Nephron (organoid): ENCODE results near the gene OR6K3.
"Not testable (repeated sequence)": the region's sequence is repeated elsewhere in the genome, so short reads cannot be mapped to it uniquely, and the experiment has no call there.

Experiments used
- H3K27ac Mint-ChIP-seq, 3 experiments: 2 replicates each; pipeline ENCODE4 v1.8.0; 2020; ENCODE audit warnings: mixed read lengths in 3 of 3, mild to moderate bottlenecking in 2 of 3, moderate library complexity in 1 of 3
- H3K27me3 Mint-ChIP-seq: 2 replicates; pipeline ENCODE4 v1.8.0; 2021; ENCODE audit warnings: low read depth, mild to moderate bottlenecking, moderate library complexity, mixed read lengths
- H3K36me3 Mint-ChIP-seq: 2 replicates; pipeline ENCODE4 v1.8.0; 2020; ENCODE audit warnings: low read depth, mixed read lengths
- H3K4me1 Mint-ChIP-seq: 2 replicates; pipeline ENCODE4 v1.8.0; 2020; ENCODE audit warnings: mixed read lengths
- H3K4me3 Mint-ChIP-seq, 3 experiments: 2 replicates each; pipeline ENCODE4 v1.8.0; 2020; ENCODE audit warnings: mild to moderate bottlenecking in 3 of 3, mixed read lengths in 3 of 3, moderate library complexity in 2 of 3
- H3K9me3 Mint-ChIP-seq: 2 replicates; pipeline ENCODE4 v1.8.0; 2020; ENCODE audit warnings: mixed read lengths
- TF ChIP-seq, protein P1 (sequence below), 3 experiments: fragments of 200-600 bp; sonication (generic); IDR thresholded peaks; one replicate each; pipeline ENCODE4 v1.5.0; 2021; ENCODE audit warnings: antibody characterized with exemption in 3 of 3; ENCODE audit not compliant: unreplicated experiment in 3 of 3

OR6K3 gene

GRCh38 chr1:158691907-158692306 lies 28.6 kb downstream of the OR6K3 start:
- TF ChIP-seq, protein P1, sequence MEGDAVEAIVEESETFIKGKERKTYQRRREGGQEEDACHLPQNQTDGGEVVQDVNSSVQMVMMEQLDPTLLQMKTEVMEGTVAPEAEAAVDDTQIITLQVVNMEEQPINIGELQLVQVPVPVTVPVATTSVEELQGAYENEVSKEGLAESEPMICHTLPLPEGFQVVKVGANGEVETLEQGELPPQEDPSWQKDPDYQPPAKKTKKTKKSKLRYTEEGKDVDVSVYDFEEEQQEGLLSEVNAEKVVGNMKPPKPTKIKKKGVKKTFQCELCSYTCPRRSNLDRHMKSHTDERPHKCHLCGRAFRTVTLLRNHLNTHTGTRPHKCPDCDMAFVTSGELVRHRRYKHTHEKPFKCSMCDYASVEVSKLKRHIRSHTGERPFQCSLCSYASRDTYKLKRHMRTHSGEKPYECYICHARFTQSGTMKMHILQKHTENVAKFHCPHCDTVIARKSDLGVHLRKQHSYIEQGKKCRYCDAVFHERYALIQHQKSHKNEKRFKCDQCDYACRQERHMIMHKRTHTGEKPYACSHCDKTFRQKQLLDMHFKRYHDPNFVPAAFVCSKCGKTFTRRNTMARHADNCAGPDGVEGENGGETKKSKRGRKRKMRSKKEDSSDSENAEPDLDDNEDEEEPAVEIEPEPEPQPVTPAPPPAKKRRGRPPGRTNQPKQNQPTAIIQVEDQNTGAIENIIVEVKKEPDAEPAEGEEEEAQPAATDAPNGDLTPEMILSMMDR (IDR thresholded peaks at IDR 0.05; ENCODE audit: unreplicated experiment in 3 of 3) = no peak
- Mint-ChIP-seq H3K27ac (no peak overlapping the region), H3K4me1 (no peaks in the 10 kb centered on the region), H3K27me3 (no peaks in the 10 kb centered on the region), H3K4me3 (no peak overlapping the region), H3K36me3 (no peaks in the 10 kb centered on the region), H3K9me3 (no peaks in the 10 kb centered on the region)

GRCh38 chr1:158691149-158691548 lies 29.4 kb downstream of the OR6K3 start:
- not testable (repeated sequence) for H3K4me3 Mint-ChIP-seq, H3K27ac Mint-ChIP-seq, H3K36me3 Mint-ChIP-seq, H3K9me3 Mint-ChIP-seq, H3K27me3 Mint-ChIP-seq, H3K4me1 Mint-ChIP-seq

DNA sequence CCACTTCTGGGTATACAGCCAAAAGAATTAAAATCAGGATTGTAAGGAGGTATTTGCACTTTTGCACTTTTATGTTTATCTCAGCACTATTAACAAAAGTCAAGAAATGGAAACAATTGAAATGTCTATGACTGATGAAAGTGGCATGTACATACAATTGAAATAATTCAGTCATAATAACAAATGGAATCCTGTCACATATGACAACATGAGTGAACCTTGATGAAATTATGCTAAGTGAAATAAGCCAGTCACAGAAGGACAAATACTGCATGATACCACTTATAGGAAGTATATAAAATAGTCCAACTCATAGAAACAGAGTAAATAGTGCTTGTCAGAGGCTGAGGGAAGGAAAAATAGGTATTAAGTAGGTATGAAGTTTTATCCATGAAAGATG lies 30.6 kb downstream of the OR6K3 start:
- H3K27me3 Mint-ChIP-seq = no peaks in the 10 kb centered on the region
- H3K36me3 Mint-ChIP-seq = no peaks in the 10 kb centered on the region
- H3K4me3 Mint-ChIP-seq = no peak overlapping the region
- no peaks in the 10 kb centered on the region for H3K4me1 Mint-ChIP-seq
- TF ChIP-seq, protein P1 (IDR thresholded peaks at IDR 0.05; ENCODE audit: unreplicated experiment in 3 of 3) = no peak
- H3K9me3 Mint-ChIP-seq = no peaks in the 10 kb centered on the region
- no peak overlapping the region for H3K27ac Mint-ChIP-seq

- no peaks in the 10 kb centered on the region for H3K4me1 Mint-ChIP-seq
- H3K4me3 Mint-ChIP-seq = no peak overlapping the region
- no peaks in the 10 kb centered on the region for H3K36me3 Mint-ChIP-seq
- TF ChIP-seq, protein P1 (IDR thresholded peaks at IDR 0.05; ENCODE audit: unreplicated experiment in 3 of 3) = no peak
- H3K27me3 Mint-ChIP-seq = no peaks in the 10 kb centered on the region
- H3K9me3 Mint-ChIP-seq = no peaks in the 10 kb centered on the region
- H3K27ac Mint-ChIP-seq = no peak overlapping the region
These were observed 31.4 kb downstream of the OR6K3 start for GRCh38 chr1:158689110-158689509.

GRCh38 chr1:158688343-158688742 lies 32.2 kb downstream of the OR6K3 start:
- not testable (repeated sequence) for H3K4me3 Mint-ChIP-seq, H3K9me3 Mint-ChIP-seq, H3K27ac Mint-ChIP-seq, H3K27me3 Mint-ChIP-seq, H3K36me3 Mint-ChIP-seq, H3K4me1 Mint-ChIP-seq

DNA sequence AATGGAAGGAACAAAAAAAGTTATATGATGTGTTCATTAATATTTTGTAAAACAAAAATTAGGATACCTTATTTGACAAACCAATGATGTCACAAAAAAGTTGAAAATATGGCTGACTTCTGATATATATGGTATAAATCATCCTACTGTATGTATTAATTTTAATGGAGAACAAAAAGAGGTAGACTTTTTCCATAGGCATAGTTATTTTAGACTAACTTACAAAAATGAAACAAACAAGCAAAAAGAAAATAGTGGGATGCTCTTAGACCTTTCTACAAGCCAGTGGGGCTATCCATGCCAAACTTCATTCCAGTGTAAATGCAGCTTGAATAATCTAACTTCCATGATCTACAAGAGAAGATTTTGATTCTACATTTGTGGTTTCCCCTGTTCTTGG lies 33.5 kb downstream of the OR6K3 start:
- Mint-ChIP-seq H3K27me3 (no peaks in the 10 kb centered on the region), H3K27ac (no peak overlapping the region), H3K4me3 (no peak overlapping the region), H3K4me1 (no peaks in the 10 kb centered on the region), H3K9me3 (no peaks in the 10 kb centered on the region), H3K36me3 (no peaks in the 10 kb centered on the region)
- TF ChIP-seq, protein P1 (IDR thresholded peaks at IDR 0.05; ENCODE audit: unreplicated experiment in 3 of 3) = no peak

- Mint-ChIP-seq H3K27me3 (no peaks in the 10 kb centered on the region), H3K9me3 (no peaks in the 10 kb centered on the region), H3K36me3 (no peaks in the 10 kb centered on the region), H3K27ac (no peak within 1 kb of the TSS), H3K4me1 (no peaks in the 10 kb centered on the region), H3K4me3 (no peak within 1 kb of the TSS)
- TF ChIP-seq, protein P1 (IDR thresholded peaks at IDR 0.05; ENCODE audit: unreplicated experiment in 3 of 3) = no peak
These were observed 34.2 kb downstream of the OR6K3 start, which contains the start of gene SPTA1 for GRCh38 chr1:158686111-158687009. Gene SPTA1, minus strand, starts transcription at chr1:158686715. Its CDS starts 198 bp downstream, at chr1:158686517.
